Hepatocyte (in vitro differentiated cells): ENCODE data around the gene MICALL1. TPM values are rescaled to one million over a fixed set of nuclear protein-coding genes. Genes with fewer than 3 reads are reported as not detected.

Experiments
- DNase-seq: peaks from one replicate; pipeline ENCODE4 v3.0.0-alpha.2; 2016; ENCODE audit warnings: low spot score
- H2AFZ ChIP-seq: fragments of 200-600 bp; sonication (generic); 2 replicates; pipeline ENCODE4 v1.6.0; 2016; ENCODE audit warnings: antibody characterized with exemption, mild to moderate bottlenecking
- H3K27ac ChIP-seq: fragments of 200-600 bp; sonication (generic); 2 replicates; pipeline ENCODE4 v1.5.1; 2016; ENCODE audit warnings: mild to moderate bottlenecking
- H3K27me3 ChIP-seq: fragments of 200-600 bp; sonication (generic); 2 replicates; pipeline ENCODE4 v1.6.1; 2016
- H3K36me3 ChIP-seq: fragments of 200-600 bp; sonication (generic); replicated peaks from 2 replicates; pipeline ENCODE4 v1.5.1; 2016; ENCODE audit warnings: low read depth; ENCODE audit not compliant: insufficient read depth
- H3K4me1 ChIP-seq: fragments of 200-600 bp; sonication (generic); 2 replicates; pipeline ENCODE4 v1.5.1; 2016; ENCODE audit warnings: mild to moderate bottlenecking, moderate library complexity; ENCODE audit not compliant: insufficient read depth
- H3K4me2 ChIP-seq: fragments of 200-600 bp; sonication (generic); 2 replicates; pipeline ENCODE4 v1.6.0; 2016
- H3K4me3 ChIP-seq: fragments of 200-600 bp; sonication (generic); 2 replicates; pipeline ENCODE4 v1.5.1; 2016; ENCODE audit warnings: mild to moderate bottlenecking
- H3K79me2 ChIP-seq: fragments of 200-600 bp; sonication (generic); 2 replicates; pipeline ENCODE4 v1.6.0; 2017; ENCODE audit warnings: mild to moderate bottlenecking
- H3K9me2 ChIP-seq: fragments of 200-600 bp; sonication (generic); replicated peaks from 2 replicates; pipeline ENCODE4 v1.6.0; 2017; ENCODE audit warnings: mild to moderate bottlenecking; ENCODE audit not compliant: insufficient read depth
- H3K9me3 ChIP-seq: fragments of 200-600 bp; sonication (generic); 2 replicates; pipeline ENCODE4 v1.5.1; 2016; ENCODE audit warnings: low read depth, mild to moderate bottlenecking
- H4K20me1 ChIP-seq: fragments of 200-600 bp; sonication (generic); 2 replicates; pipeline ENCODE4 v1.6.0; 2016; ENCODE audit warnings: mild to moderate bottlenecking; ENCODE audit not compliant: insufficient read depth, poor library complexity, severe bottlenecking
- EZH2 ChIP-seq: fragments of 200-600 bp; sonication (generic); IDR thresholded peaks from 2 replicates; pipeline ENCODE4 v1.6.1; 2016; ENCODE audit warnings: antibody characterized with exemption, mild to moderate bottlenecking, borderline replicate concordance
- EZH2phosphoT487 ChIP-seq: fragments of 200-600 bp; sonication (generic); IDR thresholded peaks from one replicate; pipeline ENCODE4 v1.6.1; 2018; ENCODE audit warnings: antibody characterized with exemption, mild to moderate bottlenecking, low read depth, moderate library complexity; ENCODE audit not compliant: unreplicated experiment, severe bottlenecking
- WGBS: methylation state at CpG from one replicate; pipeline ENCODE4 v1.1.6; 2016; ENCODE audit warnings: low lambda C conversion rate; ENCODE audit errors: missing lambda C conversion rate; 5-methylcytosine and 5-hydroxymethylcytosine counted together
- polyA plus RNA-seq: library from polyadenylated mRNA; unstranded; fragments of >200 nt; fragmentation: Nextera tagmentation; extraction: Ambion mirVana; gene quantifications from 2 replicates; pipeline ENCODE4 v1.2.1, GENCODE V29; 2016
- total RNA-seq: library from RNA; depleted of rRNA; stranded (reverse); fragments of >200 nt; gene quantifications from 2 replicates; pipeline ENCODE4 v1.2.3, GENCODE V29; 2014
- TF ChIP-seq, protein P1 (sequence below): fragments of 200-600 bp; sonication (generic); IDR thresholded peaks from 2 replicates; pipeline ENCODE4 v1.5.1; 2016; ENCODE audit warnings: antibody characterized with exemption, mild to moderate bottlenecking; ENCODE audit not compliant: poor library complexity

Gene MICALL1
- total and polyA plus RNA-seq, 2 experiments from 2014 or later, result 15.0 to 26.1 TPM

DNA sequence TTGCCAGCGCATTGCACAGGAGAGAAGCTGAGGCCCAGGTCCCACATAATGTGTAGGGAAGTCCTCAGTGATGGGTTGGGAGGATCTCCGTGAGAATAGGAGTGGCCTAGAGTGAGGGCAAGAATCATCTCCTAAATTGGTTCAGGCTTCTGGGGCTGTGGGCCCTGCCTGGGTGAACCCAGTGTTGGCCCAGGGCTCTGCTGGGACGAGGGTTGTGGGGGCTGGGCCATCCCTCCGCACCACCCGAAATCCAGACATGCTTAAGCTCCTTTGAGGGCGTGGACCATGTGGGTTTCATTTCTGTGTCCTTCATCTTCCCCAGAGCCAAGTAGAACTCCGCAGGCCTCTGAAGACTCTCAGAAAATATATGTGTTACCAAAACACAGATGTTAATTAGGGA lies 3.7 kb downstream of the MICALL1 start:
- no peak overlapping the region for H2AFZ ChIP-seq
- H3K27ac ChIP-seq, result no peak overlapping the region
- H3K4me2 ChIP-seq, result no peak overlapping the region
- H3K36me3 ChIP-seq, result no peaks in the 10 kb centered on the region
- H4K20me1 ChIP-seq, result no peaks in the 10 kb centered on the region
- H3K9me3 ChIP-seq, result no peaks in the 10 kb centered on the region
- peaks cover 27% of the 10 kb centered on the region for H3K79me2 ChIP-seq
- H3K27me3 ChIP-seq, result no peaks in the 10 kb centered on the region
- peaks cover 15% of the 10 kb centered on the region for H3K4me1 ChIP-seq
- H3K4me3 ChIP-seq, result no peak overlapping the region
- TF ChIP-seq, protein P1, sequence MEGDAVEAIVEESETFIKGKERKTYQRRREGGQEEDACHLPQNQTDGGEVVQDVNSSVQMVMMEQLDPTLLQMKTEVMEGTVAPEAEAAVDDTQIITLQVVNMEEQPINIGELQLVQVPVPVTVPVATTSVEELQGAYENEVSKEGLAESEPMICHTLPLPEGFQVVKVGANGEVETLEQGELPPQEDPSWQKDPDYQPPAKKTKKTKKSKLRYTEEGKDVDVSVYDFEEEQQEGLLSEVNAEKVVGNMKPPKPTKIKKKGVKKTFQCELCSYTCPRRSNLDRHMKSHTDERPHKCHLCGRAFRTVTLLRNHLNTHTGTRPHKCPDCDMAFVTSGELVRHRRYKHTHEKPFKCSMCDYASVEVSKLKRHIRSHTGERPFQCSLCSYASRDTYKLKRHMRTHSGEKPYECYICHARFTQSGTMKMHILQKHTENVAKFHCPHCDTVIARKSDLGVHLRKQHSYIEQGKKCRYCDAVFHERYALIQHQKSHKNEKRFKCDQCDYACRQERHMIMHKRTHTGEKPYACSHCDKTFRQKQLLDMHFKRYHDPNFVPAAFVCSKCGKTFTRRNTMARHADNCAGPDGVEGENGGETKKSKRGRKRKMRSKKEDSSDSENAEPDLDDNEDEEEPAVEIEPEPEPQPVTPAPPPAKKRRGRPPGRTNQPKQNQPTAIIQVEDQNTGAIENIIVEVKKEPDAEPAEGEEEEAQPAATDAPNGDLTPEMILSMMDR, result no peak
- TF ChIP-seq EZH2phosphoT487, result no peak
- TF ChIP-seq EZH2, result no peak
- no peak for DNase-seq
- no peaks in the 10 kb centered on the region for H3K9me2 ChIP-seq
- WGBS, result 77% methylated on average over 7 of the region's 7 CpGs

DNA sequence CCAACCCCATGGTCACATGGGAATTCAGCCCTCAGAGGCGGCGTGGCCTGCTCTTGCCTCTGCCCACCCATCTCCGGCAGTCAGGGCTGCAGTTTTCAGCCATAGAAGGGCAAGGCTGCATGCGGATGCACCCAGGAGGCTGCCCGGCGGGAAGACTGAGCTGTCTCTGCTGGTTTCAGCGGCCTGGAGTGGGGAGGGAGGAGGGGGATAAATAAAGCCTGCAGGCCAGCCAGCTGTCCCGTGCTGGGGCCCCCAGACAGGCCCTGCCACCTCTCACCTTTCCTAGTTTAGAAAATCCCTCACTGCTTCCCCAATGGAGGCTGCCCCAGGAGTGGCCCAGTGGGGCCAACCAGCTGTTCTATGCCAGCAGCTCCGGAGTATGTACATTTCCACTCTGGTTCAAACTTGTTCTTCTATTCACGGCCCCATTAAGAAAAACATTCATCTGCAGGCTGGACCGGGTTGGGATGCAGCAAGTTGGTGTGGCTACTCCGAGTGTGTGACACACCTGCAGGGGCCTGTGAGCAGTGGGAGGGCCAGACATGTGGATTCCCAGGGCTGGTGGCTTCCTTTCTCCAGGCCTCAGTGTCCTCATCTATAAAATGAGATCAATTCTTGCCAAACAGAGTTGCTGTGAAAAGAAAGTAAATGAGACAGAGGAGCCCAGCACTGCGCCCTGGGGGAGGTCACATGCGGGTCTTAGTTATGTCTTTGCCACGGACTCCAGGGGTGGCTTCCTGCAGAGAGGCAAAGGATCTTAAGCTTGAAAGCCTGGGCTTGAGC lies 5.0 kb downstream of the MICALL1 start:
- Histone ChIP-seq H3K9me2 (no peaks in the 10 kb centered on the region), H4K20me1 (no peaks in the 10 kb centered on the region), H3K36me3 (no peaks in the 10 kb centered on the region), H3K4me2 (no peak overlapping the region), H3K9me3 (no peaks in the 10 kb centered on the region), H2AFZ (no peak overlapping the region), H3K27ac (no peak overlapping the region), H3K27me3 (no peaks in the 10 kb centered on the region), H3K4me1 (peaks cover 7% of the 10 kb centered on the region), H3K79me2 (peaks cover 27% of the 10 kb centered on the region), H3K4me3 (no peak overlapping the region)
- WGBS, result 66% methylated on average over 15 of the region's 15 CpGs
- DNase-seq, result no peak
- TF ChIP-seq EZH2phosphoT487 (no peak), EZH2 (no peak)
- TF ChIP-seq, protein P1, result no peak

DNA sequence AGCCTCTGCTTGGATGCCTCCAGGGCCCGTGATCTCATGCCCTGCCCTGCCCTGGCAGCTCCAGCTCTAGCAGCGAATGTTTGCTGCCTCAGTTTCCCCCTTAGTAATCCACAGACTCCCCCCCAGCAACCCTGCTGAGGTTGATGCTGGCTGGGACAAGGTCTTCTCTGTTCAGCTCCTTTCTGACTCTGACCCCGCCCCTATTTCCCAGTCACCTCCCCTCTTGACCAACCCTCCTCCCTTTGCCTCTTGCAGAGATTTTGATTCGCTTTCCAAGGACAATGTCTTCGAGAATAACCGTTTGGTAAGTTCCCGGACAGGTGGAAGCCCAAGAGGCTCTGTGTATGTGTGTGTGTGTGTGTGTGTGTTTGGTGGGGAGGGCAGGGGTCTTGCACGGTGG lies 5.6 kb downstream of the MICALL1 start:
- no peak overlapping the region for H2AFZ ChIP-seq
- peaks cover 26% of the 10 kb centered on the region for H3K79me2 ChIP-seq
- no peak overlapping the region for H3K27ac ChIP-seq
- no peak overlapping the region for H3K4me2 ChIP-seq
- no peak for DNase-seq
- H3K27me3 ChIP-seq, result no peaks in the 10 kb centered on the region
- no peaks in the 10 kb centered on the region for H3K9me2 ChIP-seq
- peaks cover 7% of the 10 kb centered on the region for H3K4me1 ChIP-seq
- WGBS, result 91% methylated on average over 8 of the region's 8 CpGs
- H3K36me3 ChIP-seq, result no peaks in the 10 kb centered on the region
- no peaks in the 10 kb centered on the region for H3K9me3 ChIP-seq
- no peak overlapping the region for H3K4me3 ChIP-seq
- TF ChIP-seq EZH2, result no peak
- no peaks in the 10 kb centered on the region for H4K20me1 ChIP-seq

GRCh38 chr22:37912171-37912570 lies 6.1 kb downstream of the MICALL1 start:
- H3K4me1 ChIP-seq, result peaks cover 4% of the 10 kb centered on the region
- WGBS, result 92% methylated on average over 8 of the region's 8 CpGs
- TF ChIP-seq EZH2 (no peak), EZH2phosphoT487 (no peak)
- TF ChIP-seq, protein P1, result no peak

More at GRCh38 chr22:37912171-37912570, 6.1 kb downstream of the MICALL1 start:
- Histone ChIP-seq H3K27me3 (no peaks in the 10 kb centered on the region), H3K79me2 (peaks cover 21% of the 10 kb centered on the region), H3K9me3 (no peaks in the 10 kb centered on the region), H3K4me3 (no peak overlapping the region), H3K4me2 (no peak overlapping the region), H3K27ac (no peak overlapping the region), H2AFZ (no peak overlapping the region), H3K36me3 (no peaks in the 10 kb centered on the region), H3K9me2 (no peaks in the 10 kb centered on the region), H4K20me1 (no peaks in the 10 kb centered on the region)
- DNase-seq, result no peak
